H1 (cell line): ENCODE measurements around the gene ZNF730. TPM values are rescaled to one million over a fixed set of nuclear protein-coding genes. Genes with fewer than 3 reads are reported as not detected.
A peak's percentile ranks its signal among the peaks of the same experiment; 100 is the strongest.

Experiments used
- CTCF ChIA-PET: fragments of 300-600 bp; sonication (Branson Sonifier 250); formaldehyde crosslinking; loops from one replicate; lab custom pipeline; 2021; ENCODE audit not compliant: partially characterized antibody; lab: Charles Lee
- POLR2A ChIA-PET: fragments of 300-600 bp; sonication (Branson Sonifier 250); formaldehyde crosslinking; loops from one replicate; lab custom pipeline; 2021; ENCODE audit warnings: inconsistent platforms; ENCODE audit not compliant: partially characterized antibody; lab: Charles Lee
- DNase-seq, 2 experiments: peaks; one replicate each; pipeline versions ENCODE4 v3.0.0 to v3.0.0-alpha.2; 2010 to 2022; ENCODE audit warnings: low spot score in 2 of 2, low read depth in 1 of 2, mixed read lengths in 1 of 2
- FAIRE-seq: peaks from 2 replicates; lab custom pipeline; 2011; peaks lifted over from hg19 to GRCh38; lab: Jason Lieb, UNC
- H2AFZ ChIP-seq: 2 replicates; pipeline ENCODE4 v1.8.1; 2012; ENCODE audit warnings: low read length, inconsistent platforms
- H2AK5ac ChIP-seq: 2 replicates; pipeline ENCODE4 v1.6.1; 2013; ENCODE audit warnings: low read depth, low read length
- H2BK120ac ChIP-seq: replicated peaks from 2 replicates; pipeline ENCODE3; 2013; ENCODE audit warnings: low read depth, low read length, inconsistent platforms
- H2BK12ac ChIP-seq: 2 replicates; pipeline ENCODE4 v1.6.1; 2013; ENCODE audit warnings: low read depth, low read length
- H2BK15ac ChIP-seq: 2 replicates; pipeline ENCODE4 v1.6.1; 2013; ENCODE audit warnings: low read length
- H2BK20ac ChIP-seq: 2 replicates; pipeline ENCODE4 v1.6.1; 2013; ENCODE audit warnings: low read length
- H2BK5ac ChIP-seq: 2 replicates; pipeline ENCODE4 v1.6.1; 2013; ENCODE audit warnings: low read depth, low read length
- H3K14ac ChIP-seq: 2 replicates; pipeline ENCODE4 v1.6.1; 2013; ENCODE audit warnings: inconsistent platforms; ENCODE audit not compliant: insufficient read length
- H3K18ac ChIP-seq: 2 replicates; pipeline ENCODE4 v1.6.1; 2013; ENCODE audit warnings: low read length; ENCODE audit errors: extremely low read depth
- H3K23ac ChIP-seq: 2 replicates; pipeline ENCODE4 v1.6.1; 2013; ENCODE audit warnings: inconsistent platforms; ENCODE audit not compliant: insufficient read length
- H3K23me2 ChIP-seq: 2 replicates; pipeline ENCODE4 v1.6.1; 2013; ENCODE audit warnings: low read depth, low read length
- H3K27ac ChIP-seq: 2 replicates; pipeline ENCODE4 v1.6.1; 2011; ENCODE audit warnings: low read depth, low read length, inconsistent platforms
- H3K27me3 ChIP-seq, 4 experiments: replicated peaks in 1 of 4; 1 replicate in 1 of 4; 2 replicates in 3 of 4; pipeline versions ENCODE4 v1.6.1 to v1.8.1; 2011 to 2013; ENCODE audit warnings: low read length in 3 of 4, mild to moderate bottlenecking in 3 of 4, inconsistent platforms in 2 of 4, mixed read lengths in 2 of 4, moderate library complexity in 1 of 4; ENCODE audit not compliant: control insufficient read depth in 3 of 4, insufficient read depth in 3 of 4; ENCODE audit errors: extremely low read depth in 1 of 4
- H3K36me3 ChIP-seq, 4 experiments: 2 replicates each; pipeline versions ENCODE4 v1.6.1 to v1.8.1; 2011 to 2013; ENCODE audit warnings: mild to moderate bottlenecking in 4 of 4, low read length in 3 of 4, moderate library complexity in 2 of 4, control low read depth in 1 of 4, inconsistent platforms in 1 of 4; ENCODE audit not compliant: insufficient read depth in 4 of 4, control insufficient read depth in 2 of 4
- H3K4ac ChIP-seq: replicated peaks from 2 replicates; pipeline ENCODE3; 2013; ENCODE audit warnings: low read length, low read depth, mixed read lengths, inconsistent platforms; ENCODE audit not compliant: insufficient read length
- H3K4me1 ChIP-seq, 4 experiments: replicated peaks in 1 of 4; 1 replicate in 1 of 4; 2 replicates in 3 of 4; pipeline versions ENCODE4 v1.6.1 to v1.8.1; 2011 to 2013; ENCODE audit warnings: low read length in 3 of 4, inconsistent platforms in 2 of 4, mixed read lengths in 1 of 4; ENCODE audit not compliant: insufficient read depth in 4 of 4, control insufficient read depth in 3 of 4
- H3K4me2 ChIP-seq, 2 experiments: 2 replicates each; pipeline versions ENCODE4 v1.6.1 to v1.8.1; 2011 to 2013; ENCODE audit warnings: low read depth in 2 of 2, low read length in 2 of 2, control low read depth in 1 of 2, inconsistent platforms in 1 of 2, mild to moderate bottlenecking in 1 of 2; ENCODE audit not compliant: insufficient read depth in 1 of 2
- H3K4me3 ChIP-seq, 4 experiments: fragments of 200-600, 300-600 bp in 1 of 4; sonication (generic), shearing (Covaris generic), sonication (Bioruptor Twin) in 1 of 4; 2 replicates each; pipeline versions ENCODE4 v1.5.1 to v1.8.1; 2011 to 2016; ENCODE audit warnings: low read length in 4 of 4, low read depth in 3 of 4, control low read depth in 2 of 4, inconsistent platforms in 2 of 4, mild to moderate bottlenecking in 2 of 4, mixed read lengths in 1 of 4, moderate library complexity in 1 of 4; ENCODE audit not compliant: insufficient read depth in 2 of 4; ENCODE audit errors: extremely low read depth in 1 of 4
- H3K56ac ChIP-seq: replicated peaks from 2 replicates; pipeline ENCODE3; 2013; ENCODE audit warnings: low read depth, mild to moderate bottlenecking, mixed read lengths, low read length, inconsistent platforms; ENCODE audit not compliant: insufficient read length
- H3K79me1 ChIP-seq: 2 replicates; pipeline ENCODE4 v1.6.1; 2013; ENCODE audit warnings: low read depth, low read length, control low read depth
- H3K79me2 ChIP-seq, 2 experiments: 2 replicates each; pipeline versions ENCODE4 v1.6.1 to v1.8.1; 2012 to 2013; ENCODE audit warnings: low read length in 2 of 2, mild to moderate bottlenecking in 2 of 2, inconsistent platforms in 1 of 2; ENCODE audit not compliant: insufficient read depth in 2 of 2, control insufficient read depth in 1 of 2
- H3K9ac ChIP-seq, 4 experiments: replicated peaks in 1 of 4; 1 replicate in 1 of 4; 2 replicates in 3 of 4; pipeline versions ENCODE4 v1.6.1 to v1.8.1; 2011 to 2013; ENCODE audit warnings: low read depth in 3 of 4, low read length in 3 of 4, control low read depth in 2 of 4, mild to moderate bottlenecking in 2 of 4, moderate library complexity in 2 of 4, inconsistent platforms in 1 of 4; ENCODE audit errors: extremely low read depth in 1 of 4
- H3K9me3 ChIP-seq, 2 experiments: 2 replicates each; pipeline versions ENCODE4 v1.6.1 to v1.8.1; 2012 to 2013; ENCODE audit warnings: mild to moderate bottlenecking in 2 of 2, moderate library complexity in 2 of 2, control low read depth in 1 of 2, inconsistent platforms in 1 of 2, low read depth in 1 of 2, low read length in 1 of 2, mixed read lengths in 1 of 2; ENCODE audit not compliant: insufficient read depth in 2 of 2
- H4K20me1 ChIP-seq, 2 experiments: replicated peaks in 1 of 2; 2 replicates each; pipeline versions ENCODE3 to v1.8.1; 2011 to 2013; ENCODE audit warnings: inconsistent platforms in 2 of 2, low read length in 2 of 2, mild to moderate bottlenecking in 1 of 2; ENCODE audit not compliant: insufficient read depth in 2 of 2, control insufficient read depth in 1 of 2
- H4K5ac ChIP-seq: 2 replicates; pipeline ENCODE4 v1.6.1; 2013; ENCODE audit warnings: low read length, low read depth, mixed read lengths, inconsistent platforms; ENCODE audit not compliant: insufficient read length
- H4K8ac ChIP-seq: 2 replicates; pipeline ENCODE4 v1.8.0; 2013; ENCODE audit warnings: mild to moderate bottlenecking, moderate library complexity, low read length, inconsistent platforms; ENCODE audit not compliant: insufficient read depth; ENCODE audit errors: extremely low read depth
- H4K91ac ChIP-seq: replicated peaks from 2 replicates; pipeline ENCODE3; 2013; ENCODE audit warnings: low read length, mixed read lengths, inconsistent platforms; ENCODE audit not compliant: insufficient read length
- ATF3 ChIP-seq: IDR thresholded peaks from 2 replicates; pipeline ENCODE4 v1.6.1; 2011; ENCODE audit warnings: low read depth, mild to moderate bottlenecking, low read length; ENCODE audit not compliant: insufficient read depth
- CBX5 ChIP-seq: fragments of 300-800, 300-1000 bp; sonication (generic); IDR thresholded peaks from 2 replicates; pipeline ENCODE4 v1.7.1; 2016; ENCODE audit warnings: antibody characterized with exemption, low read length, low read depth
- CEBPB ChIP-seq: IDR thresholded peaks from 2 replicates; pipeline ENCODE4 v1.6.1; 2012; ENCODE audit warnings: low read depth, low read length
- CTCF ChIP-seq, 3 experiments: IDR thresholded peaks; 1 replicate in 2 of 3; 2 replicates in 1 of 3; pipeline versions ENCODE4 v1.5.1 to v1.6.1; 2011; ENCODE audit warnings: low read length in 3 of 3, mild to moderate bottlenecking in 3 of 3, inconsistent platforms in 2 of 3, low read depth in 1 of 3, moderate library complexity in 1 of 3; ENCODE audit not compliant: insufficient read depth in 1 of 3; ENCODE audit errors: control extremely low read depth in 1 of 3
- EP300 ChIP-seq, 2 experiments: IDR thresholded peaks; 1 replicate in 1 of 2; 2 replicates in 1 of 2; pipeline ENCODE4 v1.6.1; 2011 to 2012; ENCODE audit warnings: low read depth in 2 of 2, low read length in 2 of 2, mild to moderate bottlenecking in 2 of 2, borderline replicate concordance in 1 of 2, inconsistent platforms in 1 of 2, moderate library complexity in 1 of 2
- MAFK ChIP-seq: IDR thresholded peaks from 2 replicates; pipeline ENCODE4 v1.6.1; 2012; ENCODE audit warnings: low read depth, mild to moderate bottlenecking, improper control_type of control experiment, low read length
- RAD21 ChIP-seq, 2 experiments: IDR thresholded peaks in 1 of 2; conservative IDR thresholded peaks in 1 of 2; 2 replicates each; pipeline ENCODE4 v1.6.1; 2011; ENCODE audit warnings: low read depth in 2 of 2, low read length in 2 of 2, improper control_type of control experiment in 1 of 2, inconsistent platforms in 1 of 2, mild to moderate bottlenecking in 1 of 2, moderate library complexity in 1 of 2
- YY1 ChIP-seq: IDR thresholded peaks from 2 replicates; pipeline ENCODE4 v1.6.1; 2011; ENCODE audit warnings: low read depth, mild to moderate bottlenecking, low read length
- WGBS, 2 experiments: shearing (Covaris generic) in 1 of 2; methylation state at CpG; one replicate each; pipeline versions ENCODE4 v1.1.6 to v1.1.7; 2013 to 2015; ENCODE audit warnings: low lambda C conversion rate in 2 of 2, mixed read lengths in 2 of 2, inconsistent platforms in 1 of 2, low coverage in 1 of 2, missing lambda C conversion rate in 1 of 2; ENCODE audit not compliant: insufficient replicate concordance in 2 of 2, insufficient coverage in 1 of 2, insufficient read length in 1 of 2; ENCODE audit errors: extremely low coverage in 1 of 2, missing lambda C conversion rate in 1 of 2; 5-methylcytosine and 5-hydroxymethylcytosine counted together
- polyA plus RNA-seq, 7 experiments: library from polyadenylated mRNA; depleted of rRNA in 3 of 7; stranded (reverse) in 5 of 7; unstranded in 2 of 7; fragments of >200 nt in 5 of 7; fragments of 200-250 nt in 2 of 7; gene quantifications; 1 replicate in 5 of 7; 2 replicates in 1 of 7; 4 replicates in 1 of 7; pipeline versions ENCODE4 v1.2.1 to v1.2.3, GENCODE V29; 2011 to 2013; ENCODE audit warnings: missing spikeins in 2 of 7, mixed read lengths in 2 of 7
- total RNA-seq: library from RNA; stranded (reverse); fragmentation: NEBNext Ultra II Directional; extraction: Animal tissue kit (Norgen Biotek cat#: 25700); gene quantifications from 2 replicates; pipeline ENCODE4 v1.2.1, GENCODE V29; 2021

Gene ZNF730
- total and polyA plus RNA-seq, 2 of the 8 experiments (the other 6 are each of a cell fraction or from before 2014, with no cell fraction given): 7.0 to 29.4 TPM

- H3K27ac ChIP-seq: no peak overlapping the region
- 81% methylated on average over 9 of the region's 9 CpGs; no CpG with 5 or more reads in 1 of the 2 experiments for WGBS, 2 experiments
- CTCF ChIA-PET: no interaction called here
- POLR2A ChIA-PET: interaction anchor here (0.7 to 1.9 kb wide), 7 partner anchors 12 to 180 kb away, joined by 3 to 8 read pairs (median 3); partner anchors contain the start of gene ZNF730
- no peak overlapping the region for H4K8ac ChIP-seq
- no peak overlapping the region for H3K56ac ChIP-seq
- no peak overlapping the region for H3K4me2 ChIP-seq
- no peak overlapping the region for H4K5ac ChIP-seq
- peaks cover 0 to 93% of the 10 kb centered on the region in 2 experiments; a peak in 3 of 4 replicates for H3K79me2 ChIP-seq
- H4K91ac ChIP-seq: no peak overlapping the region
- H2BK120ac ChIP-seq: no peak overlapping the region
- no peaks in the 10 kb centered on the region; a peak in 1 of 7 replicates for H3K4me1 ChIP-seq
- H2AK5ac ChIP-seq: no peak overlapping the region
- peaks cover 18 to 75% (median 51%) of the 10 kb centered on the region in 4 experiments; a peak in 7 of 8 replicates for H3K36me3 ChIP-seq
- H3K23me2 ChIP-seq: no peaks in the 10 kb centered on the region
- no peak overlapping the region for H3K14ac ChIP-seq
- no peak overlapping the region for H3K9ac ChIP-seq
- no peaks in the 10 kb centered on the region for H3K27me3 ChIP-seq
- no peak overlapping the region for H3K4ac ChIP-seq
- no peak overlapping the region for H2BK20ac ChIP-seq
- peaks cover 15 to 18% of the 10 kb centered on the region in 2 experiments for H3K9me3 ChIP-seq
- no peak overlapping the region for H2BK12ac ChIP-seq
- peaks cover 14% of the 10 kb centered on the region for H3K79me1 ChIP-seq
- no peak overlapping the region for H3K18ac ChIP-seq
- FAIRE-seq (no peak), DNase-seq (peak in 1 of 2 experiments; percentile 17)
- H3K4me3 ChIP-seq: no peak overlapping the region
- H4K20me1 ChIP-seq: peaks cover 14 to 29% of the 10 kb centered on the region in 2 experiments
- H2BK5ac ChIP-seq: no peak overlapping the region
- H2BK15ac ChIP-seq: no peak overlapping the region
- H2AFZ ChIP-seq: no peak overlapping the region
- H3K23ac ChIP-seq: no peak overlapping the region
- TF ChIP-seq ATF3 (no peak), YY1 (0 out of 2 replicates have a peak, but pooled peaks have one; percentile 35), EP300 (IDR thresholded peaks at IDR 0.05; ENCODE audit: borderline replicate concordance in 1 of 2, low read depth in 2 of 2, low read length in 2 of 2) (no peak), CEBPB (no peak), CBX5 (no peak), MAFK (no peak), RAD21 (IDR thresholded peaks at IDR 0.05 in 1 of 2, conservative IDR thresholded peaks at IDR 0.05 in 1 of 2; ENCODE audit: low read depth in 2 of 2, low read length in 2 of 2) (peak; percentile 43 to 51; a peak in 3 of 4 replicates), CTCF (IDR thresholded peaks at IDR 0.05; ENCODE audit: control extremely low read depth in 1 of 3, insufficient read depth in 1 of 3, low read depth in 1 of 3, low read length in 3 of 3) (peak; percentile 19 to 57 (median 48))
These were observed 23.0 kb upstream of the ZNF730 start for GRCh38 chr19:23093832-23094231.
